ENCODE measurements around the gene GLYATL3.

Gene GLYATL3

GRCh38 chr6:49543087-49543858, 43.5 kb downstream of the GLYATL3 start:
- DNase-seq (ENCODE audit: extremely low read depth in 1 of 2, low read depth in 1 of 2): no peak

- no peak for DNase-seq (ENCODE audit: extremely low read depth in 1 of 2, low read depth in 1 of 2)
Measured at GRCh38 chr6:49546331-49546730, 46.6 kb downstream of the GLYATL3 start.

GRCh38 chr6:49548613-49549304, 49.0 kb downstream of the GLYATL3 start:
- no peak for DNase-seq (ENCODE audit: extremely low read depth in 1 of 2, low read depth in 1 of 2)

GRCh38 chr6:49549691-49550491, 50.2 kb downstream of the GLYATL3 start:
- DNase-seq (ENCODE audit: extremely low read depth in 1 of 2, low read depth in 1 of 2): no peak

- DNase-seq (ENCODE audit: extremely low read depth in 1 of 2, low read depth in 1 of 2): no peak
Measured at GRCh38 chr6:49550492-49551077, 50.9 kb downstream of the GLYATL3 start, which contains the start of gene C6orf141. Gene C6orf141, plus strand, starts transcription at chr6:49550668. Its CDS starts 125 bp downstream, at chr6:49550793.

- DNase-seq (ENCODE audit: extremely low read depth in 1 of 2, low read depth in 1 of 2): no peak
Measured at GRCh38 chr6:49551078-49551865, 51.5 kb downstream of the GLYATL3 start.

GRCh38 chr6:49551866-49552129, 52.1 kb downstream of the GLYATL3 start:
- no peak for DNase-seq (ENCODE audit: extremely low read depth in 1 of 2, low read depth in 1 of 2)

GRCh38 chr6:49552596-49552995, 52.9 kb downstream of the GLYATL3 start:
- no peak for DNase-seq (ENCODE audit: extremely low read depth in 1 of 2, low read depth in 1 of 2)

- DNase-seq (ENCODE audit: extremely low read depth in 1 of 2, low read depth in 1 of 2): no peak
Measured at GRCh38 chr6:49553384-49553783, 53.7 kb downstream of the GLYATL3 start.

- DNase-seq (ENCODE audit: extremely low read depth in 1 of 2, low read depth in 1 of 2): no peak
Measured at GRCh38 chr6:49555951-49556350, 56.2 kb downstream of the GLYATL3 start.

- no peak for DNase-seq (ENCODE audit: extremely low read depth in 1 of 2, low read depth in 1 of 2)
Measured at GRCh38 chr6:49556429-49556837, 56.7 kb downstream of the GLYATL3 start.

GRCh38 chr6:49557177-49557576, 57.5 kb downstream of the GLYATL3 start:
- DNase-seq (ENCODE audit: extremely low read depth in 1 of 2, low read depth in 1 of 2): no peak

GRCh38 chr6:49558238-49558637, 58.5 kb downstream of the GLYATL3 start:
- no peak for DNase-seq (ENCODE audit: extremely low read depth in 1 of 2, low read depth in 1 of 2)

GRCh38 chr6:49563006-49563886, 63.5 kb downstream of the GLYATL3 start:
- DNase-seq (ENCODE audit: extremely low read depth in 1 of 2, low read depth in 1 of 2): no peak

- DNase-seq (ENCODE audit: extremely low read depth in 1 of 2, low read depth in 1 of 2): no peak
Measured at GRCh38 chr6:49564552-49564951, 64.8 kb downstream of the GLYATL3 start.

GRCh38 chr6:49565261-49565660, 65.5 kb downstream of the GLYATL3 start:
- no peak for DNase-seq (ENCODE audit: extremely low read depth in 1 of 2, low read depth in 1 of 2)

GRCh38 chr6:49565855-49566254, 66.1 kb downstream of the GLYATL3 start:
- no peak for DNase-seq (ENCODE audit: extremely low read depth in 1 of 2, low read depth in 1 of 2)

GRCh38 chr6:49570474-49571079, 70.9 kb downstream of the GLYATL3 start:
- no peak for DNase-seq (ENCODE audit: extremely low read depth in 1 of 2, low read depth in 1 of 2)

- no peak for DNase-seq (ENCODE audit: extremely low read depth in 1 of 2, low read depth in 1 of 2)
Measured at GRCh38 chr6:49576618-49577017, 76.9 kb downstream of the GLYATL3 start.
